GM12878 (cell line): ENCODE data around the gene DNAH2. TPM values are rescaled to one million over a fixed set of nuclear protein-coding genes. Genes with fewer than 3 reads are reported as not detected.

ENCODE experiments used
- ATAC-seq: fragments of 200-7000 bp; cut with Tn5 transposase; 3 replicates; pipeline ENCODE4 v1.9.1; 2020; ENCODE audit warnings: mild to moderate bottlenecking, moderate library complexity
- BruUV-seq: library from RNA; stranded (reverse); fragments of 400-500 nt; replicated peaks from 2 replicates; lab custom pipeline; 2021; lab: Mats Ljungman, UMichigan
- CTCF ChIA-PET: fragments of 300-600 bp; sonication (Branson Sonifier 250); formaldehyde crosslinking; extraction: SDS; loops from one replicate; lab custom pipeline; 2021; ENCODE audit warnings: inconsistent platforms; lab: Yijun Ruan, JAX
- POLR2A ChIA-PET: fragments of 350-600 bp; formaldehyde crosslinking; extraction: SDS; loops from one replicate; lab custom pipeline; 2021; ENCODE audit warnings: inconsistent platforms; lab: Charles Lee
- RAD21 ChIA-PET: fragments of 300-600 bp; sonication (Branson Sonifier 250); formaldehyde crosslinking; loops from one replicate; lab custom pipeline; 2023; ENCODE audit warnings: antibody characterized with exemption; ENCODE audit not compliant: unreplicated experiment; lab: Charles Lee
- SMC1A ChIA-PET: fragments of 300-600 bp; sonication (Branson Sonifier 250); formaldehyde crosslinking; loops from one replicate; lab custom pipeline; 2023; ENCODE audit not compliant: unreplicated experiment, uncharacterized antibody; lab: Charles Lee
- DNase-seq: peaks from one replicate; pipeline ENCODE4 v3.0.0-alpha.2; 2011; ENCODE audit warnings: low read depth, low spot score
- FAIRE-seq: peaks from 3 replicates; lab custom pipeline; 2011; peaks lifted over from hg19 to GRCh38; lab: Jason Lieb, UNC
- H2AFZ ChIP-seq: 2 replicates; pipeline ENCODE4 v1.6.0; 2011; ENCODE audit warnings: low read depth, low read length, control low read depth; ENCODE audit not compliant: control insufficient read depth
- H3K27ac ChIP-seq: 2 replicates; pipeline ENCODE4 v1.5.1; 2011; ENCODE audit warnings: control low read depth; ENCODE audit not compliant: control insufficient read depth, insufficient read depth
- H3K27me3 ChIP-seq, 2 experiments: replicated peaks in 1 of 2; 2 replicates each; pipeline versions ENCODE4 v1.6.0 to v1.6.1; 2011; ENCODE audit warnings: low read length in 1 of 2; ENCODE audit not compliant: control insufficient read depth in 2 of 2, insufficient read depth in 2 of 2
- H3K36me3 ChIP-seq, 2 experiments: 2 replicates each; pipeline ENCODE4 v1.5.1; 2011; ENCODE audit warnings: low read length in 1 of 2; ENCODE audit not compliant: control insufficient read depth in 2 of 2, insufficient read depth in 2 of 2
- H3K4me1 ChIP-seq: 2 replicates; pipeline ENCODE4 v1.6.1; 2011; ENCODE audit warnings: mild to moderate bottlenecking, low read length, moderate library complexity, mixed read lengths; ENCODE audit not compliant: control insufficient read depth, insufficient read depth
- H3K4me2 ChIP-seq: 2 replicates; pipeline ENCODE4 v1.6.0; 2011; ENCODE audit warnings: control low read depth; ENCODE audit not compliant: control insufficient read depth, insufficient read depth
- H3K4me3 ChIP-seq: fragments of 200-600 bp; sonication (generic); 2 replicates; pipeline ENCODE4 v1.5.1; 2016
- H3K79me2 ChIP-seq: 2 replicates; pipeline ENCODE4 v1.6.0; 2011; ENCODE audit warnings: low read length; ENCODE audit not compliant: control insufficient read depth, insufficient read depth
- H3K9ac ChIP-seq: 2 replicates; pipeline ENCODE4 v1.8.0; 2011; ENCODE audit warnings: low read length, control low read depth, mixed read lengths; ENCODE audit not compliant: control insufficient read depth, insufficient read depth
- H3K9me3 ChIP-seq: replicated peaks from 3 replicates; pipeline ENCODE4 v1.5.1; 2011; ENCODE audit warnings: mild to moderate bottlenecking, low read length; ENCODE audit not compliant: control insufficient read depth, insufficient read depth
- H4K20me1 ChIP-seq: 2 replicates; pipeline ENCODE4 v1.6.0; 2011; ENCODE audit not compliant: control insufficient read depth, insufficient read depth
- ATF2 ChIP-seq: IDR thresholded peaks from 2 replicates; pipeline ENCODE4 v1.6.1; 2012; ENCODE audit warnings: low read length, inconsistent platforms
- IRF4 ChIP-seq: IDR thresholded peaks from 2 replicates; pipeline ENCODE4 v1.6.1; 2011; ENCODE audit warnings: low read depth, low read length
- KLF5 ChIP-seq: fragments of 450-650 bp; IDR thresholded peaks from 2 replicates; pipeline ENCODE4 v1.6.1; 2014; ENCODE audit warnings: mild to moderate bottlenecking; ENCODE audit not compliant: partially characterized antibody
- MLLT1 ChIP-seq: fragments of 450-650 bp; IDR thresholded peaks from 2 replicates; pipeline ENCODE4 v1.6.1; 2016; ENCODE audit warnings: mild to moderate bottlenecking
- NBN ChIP-seq: fragments of 450-650 bp; IDR thresholded peaks from 2 replicates; pipeline ENCODE4 v1.6.1; 2016
- PKNOX1 ChIP-seq: fragments of 450-650 bp; IDR thresholded peaks from 2 replicates; pipeline ENCODE4 v1.6.1; 2016; ENCODE audit warnings: mild to moderate bottlenecking
- RAD21 ChIP-seq: IDR thresholded peaks from 2 replicates; pipeline ENCODE4 v1.6.1; 2011; ENCODE audit warnings: mild to moderate bottlenecking, low read depth, low read length, moderate library complexity; ENCODE audit not compliant: insufficient read depth
- SMARCA5 ChIP-seq: fragments of 450-650 bp; IDR thresholded peaks from 2 replicates; pipeline ENCODE4 v1.6.1; 2017; ENCODE audit warnings: mild to moderate bottlenecking
- ZNF274 ChIP-seq: IDR thresholded peaks from one replicate; pipeline ENCODE4 v1.8.0; 2011; ENCODE audit not compliant: insufficient read length, insufficient read depth
- WGBS: methylation state at CpG from one replicate; pipeline ENCODE4 v1.1.6; 2016; ENCODE audit warnings: low lambda C conversion rate; ENCODE audit not compliant: insufficient replicate concordance, insufficient coverage; ENCODE audit errors: missing lambda C conversion rate; 5-methylcytosine and 5-hydroxymethylcytosine counted together
- in situ Hi-C: fragments of 300-500 bp; cut with MboI; formaldehyde crosslinking; loops from 9 replicates; pipeline ENCODE4 v1.14.3; 2018; ENCODE audit warnings: mixed read lengths
- intact Hi-C: fragments of 100-400 bp; cut with micrococcal nuclease; formaldehyde crosslinking; loops from one replicate; pipeline ENCODE4 v1.14.2; 2022; ENCODE audit not compliant: unreplicated experiment
- polyA plus RNA-seq, 11 experiments: library from polyadenylated mRNA; depleted of rRNA in 4 of 11; unstranded in 6 of 11; stranded (reverse) in 5 of 11; fragments of >200 nt; fragmentation: Nextera tagmentation in 4 of 11; fragmentation: Illumina TruSeq in 1 of 11; extraction: Ambion mirVana in 4 of 11; extraction: Trizol in 1 of 11; gene quantifications; 1 replicate in 1 of 11; 2 replicates in 10 of 11; pipeline versions ENCODE4 v1.2.1 to v1.2.3, GENCODE V29; 2011 to 2016; ENCODE audit warnings: inconsistent platforms in 2 of 11, missing spikeins in 2 of 11, low read depth in 1 of 11
- total RNA-seq, 4 experiments: library from RNA; depleted of rRNA in 3 of 4; stranded (reverse); fragments of >200 nt in 3 of 4; fragmentation: Illumina TruSeq in 1 of 4; extraction: Trizol in 1 of 4; gene quantifications; 2 replicates each; pipeline versions ENCODE4 v1.2.1 to v1.2.3, GENCODE V29; 2013 to 2021

The DNAH2 gene
- total and polyA plus RNA-seq, 10 of the 15 experiments (the other 5 are each of a cell fraction or from before 2014, with no cell fraction given) = not detected

- ChIA-PET RAD21 (no interaction called here), POLR2A (no interaction called here), CTCF (no interaction called here), SMC1A (no interaction called here)
- Histone ChIP-seq H3K79me2 (no peaks in the 10 kb centered on the region), H3K4me3 (no peak overlapping the region), H3K4me1 (no peaks in the 10 kb centered on the region), H3K9me3 (no peaks in the 10 kb centered on the region), H3K36me3 (no peaks in the 10 kb centered on the region), H3K27ac (no peak overlapping the region), H3K4me2 (no peak overlapping the region), H3K9ac (no peak overlapping the region), H3K27me3 (peaks cover 5 to 7% of the 10 kb centered on the region in 2 experiments), H2AFZ (no peak overlapping the region), H4K20me1 (no peaks in the 10 kb centered on the region)
- no peak for DNase-seq
- TF ChIP-seq ATF2 (no peak), IRF4 (no peak), ZNF274 (no peak), PKNOX1 (no peak), RAD21 (no peak)
- no peak for ATAC-seq
- no peak for FAIRE-seq
- intact Hi-C loops = no loop called here
- in situ Hi-C loops = no loop called here
- no TSS peak for BruUV-seq
- 8% methylated on average over 7 of the region's 7 CpGs for WGBS
Observed at GRCh38 chr17:7775051-7775450, 57.5 kb downstream of the DNAH2 start.

GRCh38 chr17:7777017-7777416 is 59.5 kb downstream of the DNAH2 start:
- Histone ChIP-seq H3K9ac (no peak overlapping the region), H3K79me2 (no peaks in the 10 kb centered on the region)
- RAD21 ChIA-PET = no interaction called here
- no peak for TF ChIP-seq NBN
- TF ChIP-seq MLLT1 = no peak
- no peak for TF ChIP-seq SMARCA5
- TF ChIP-seq KLF5 = no peak
- TF ChIP-seq, all 136 proteins: peak for 0
- Histone ChIP-seq H4K20me1 (no peaks in the 10 kb centered on the region), H3K36me3 (no peaks in the 10 kb centered on the region), H3K27me3 (peaks cover 3 to 7% of the 10 kb centered on the region in 2 experiments), H2AFZ (no peak overlapping the region), H3K27ac (no peak overlapping the region), H3K4me1 (peaks cover 8% of the 10 kb centered on the region), H3K4me3 (no peak overlapping the region), H3K4me2 (no peak overlapping the region), H3K9me3 (no peaks in the 10 kb centered on the region)
- BruUV-seq = no TSS peak
- intact Hi-C loops = no loop called here
- CTCF ChIA-PET = interaction anchor here (1.3 to 1.6 kb wide), 2 partner anchors 33 to 144 kb away, joined by 4 to 11 read pairs; no protein-coding TSS in a partner anchor
- WGBS = 31% methylated on average over 7 of the region's 7 CpGs
- FAIRE-seq = no peak
- SMC1A ChIA-PET = no interaction called here
- no peak for DNase-seq
- in situ Hi-C loops = no loop called here
- no peak for ATAC-seq
- POLR2A ChIA-PET = no interaction called here
